ENCODE measurements around the gene HYDIN.

- TF ChIP-seq CTCF (IDR thresholded peaks at IDR 0.05; ENCODE audit: low read depth, low read length, missing input control) (no peak), RAD21 (IDR thresholded peaks at IDR 0.05) (no peak), NR2F2 (IDR thresholded peaks at IDR 0.05) (no peak), TAF1 (conservative IDR thresholded peaks at IDR 0.05) (no peak), SP1 (IDR thresholded peaks at IDR 0.05) (no peak), JUND (IDR thresholded peaks at IDR 0.05) (no peak)
- TF ChIP-seq, protein P1, sequence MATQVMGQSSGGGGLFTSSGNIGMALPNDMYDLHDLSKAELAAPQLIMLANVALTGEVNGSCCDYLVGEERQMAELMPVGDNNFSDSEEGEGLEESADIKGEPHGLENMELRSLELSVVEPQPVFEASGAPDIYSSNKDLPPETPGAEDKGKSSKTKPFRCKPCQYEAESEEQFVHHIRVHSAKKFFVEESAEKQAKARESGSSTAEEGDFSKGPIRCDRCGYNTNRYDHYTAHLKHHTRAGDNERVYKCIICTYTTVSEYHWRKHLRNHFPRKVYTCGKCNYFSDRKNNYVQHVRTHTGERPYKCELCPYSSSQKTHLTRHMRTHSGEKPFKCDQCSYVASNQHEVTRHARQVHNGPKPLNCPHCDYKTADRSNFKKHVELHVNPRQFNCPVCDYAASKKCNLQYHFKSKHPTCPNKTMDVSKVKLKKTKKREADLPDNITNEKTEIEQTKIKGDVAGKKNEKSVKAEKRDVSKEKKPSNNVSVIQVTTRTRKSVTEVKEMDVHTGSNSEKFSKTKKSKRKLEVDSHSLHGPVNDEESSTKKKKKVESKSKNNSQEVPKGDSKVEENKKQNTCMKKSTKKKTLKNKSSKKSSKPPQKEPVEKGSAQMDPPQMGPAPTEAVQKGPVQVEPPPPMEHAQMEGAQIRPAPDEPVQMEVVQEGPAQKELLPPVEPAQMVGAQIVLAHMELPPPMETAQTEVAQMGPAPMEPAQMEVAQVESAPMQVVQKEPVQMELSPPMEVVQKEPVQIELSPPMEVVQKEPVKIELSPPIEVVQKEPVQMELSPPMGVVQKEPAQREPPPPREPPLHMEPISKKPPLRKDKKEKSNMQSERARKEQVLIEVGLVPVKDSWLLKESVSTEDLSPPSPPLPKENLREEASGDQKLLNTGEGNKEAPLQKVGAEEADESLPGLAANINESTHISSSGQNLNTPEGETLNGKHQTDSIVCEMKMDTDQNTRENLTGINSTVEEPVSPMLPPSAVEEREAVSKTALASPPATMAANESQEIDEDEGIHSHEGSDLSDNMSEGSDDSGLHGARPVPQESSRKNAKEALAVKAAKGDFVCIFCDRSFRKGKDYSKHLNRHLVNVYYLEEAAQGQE (IDR thresholded peaks at IDR 0.05), result no peak
- TF ChIP-seq, protein P2, sequence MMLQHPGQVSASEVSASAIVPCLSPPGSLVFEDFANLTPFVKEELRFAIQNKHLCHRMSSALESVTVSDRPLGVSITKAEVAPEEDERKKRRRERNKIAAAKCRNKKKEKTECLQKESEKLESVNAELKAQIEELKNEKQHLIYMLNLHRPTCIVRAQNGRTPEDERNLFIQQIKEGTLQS (IDR thresholded peaks at IDR 0.05), result no peak
Observed at GRCh38 chr16:71244521-71244920, 14.0 kb upstream of the HYDIN start.

Data from liver (tissue), 3 donors.